Neural cell (in vitro differentiated cells): ENCODE data around the gene CDCA5. TPM values are rescaled to one million over a fixed set of nuclear protein-coding genes. Genes with fewer than 3 reads are reported as not detected.

Experiments used
- H2AFZ ChIP-seq: fragments of 200-600, 300-800 bp; sonication (generic), shearing (Covaris generic); 2 replicates; pipeline ENCODE4 v1.6.0; 2014; ENCODE audit warnings: low read depth, mild to moderate bottlenecking, antibody characterized with exemption, low read length, moderate library complexity
- H3F3A ChIP-seq: fragments of 200-600 bp; shearing (Covaris generic); 2 replicates; pipeline ENCODE4 v1.6.1; 2016; ENCODE audit warnings: mild to moderate bottlenecking, moderate library complexity, mixed read lengths, antibody characterized with exemption, low read length; ENCODE audit not compliant: insufficient read depth, poor library complexity, severe bottlenecking
- H3K27ac ChIP-seq: fragments of 200-600, 300-800 bp; sonication (generic), shearing (Covaris generic); 2 replicates; pipeline ENCODE4 v1.5.1; 2014; ENCODE audit warnings: mild to moderate bottlenecking, low read length, moderate library complexity
- H3K27me3 ChIP-seq: fragments of 300-800, 200-600 bp; sonication (generic), shearing (Covaris generic); 2 replicates; pipeline ENCODE4 v1.6.0; 2014; ENCODE audit warnings: mild to moderate bottlenecking, low read depth, low read length, moderate library complexity; ENCODE audit not compliant: insufficient read depth
- H3K36me3 ChIP-seq: fragments of 300-800, 200-600 bp; sonication (generic), shearing (Covaris generic); 2 replicates; pipeline ENCODE4 v1.5.1; 2014; ENCODE audit warnings: mild to moderate bottlenecking, antibody characterized with exemption, low read length, moderate library complexity; ENCODE audit not compliant: insufficient read depth
- H3K4me2 ChIP-seq: fragments of 300-800, 200-600 bp; sonication (generic), shearing (Covaris generic); 2 replicates; pipeline ENCODE4 v1.6.0; 2014; ENCODE audit warnings: mild to moderate bottlenecking, low read length
- H3K4me3 ChIP-seq: fragments of 300-800, 200-600 bp; sonication (generic), shearing (Covaris generic); 2 replicates; pipeline ENCODE4 v1.5.1; 2014; ENCODE audit warnings: mild to moderate bottlenecking, low read length, moderate library complexity
- H3K79me2 ChIP-seq: fragments of 200-600 bp; shearing (Covaris generic); replicated peaks from 2 replicates; pipeline ENCODE4 v1.6.0; 2014; ENCODE audit warnings: mild to moderate bottlenecking, low read length, moderate library complexity; ENCODE audit not compliant: insufficient read depth
- H3K9ac ChIP-seq: fragments of 300-800, 200-600 bp; sonication (generic), shearing (Covaris generic); 2 replicates; pipeline ENCODE4 v1.6.1; 2016; ENCODE audit warnings: mild to moderate bottlenecking, low read length, mixed read lengths
- H3K9me2 ChIP-seq: fragments of 200-600 bp; shearing (Covaris generic); 2 replicates; pipeline ENCODE4 v1.6.1; 2016; ENCODE audit warnings: mild to moderate bottlenecking, low read length, mixed read lengths; ENCODE audit not compliant: insufficient read depth
- H3K9me3 ChIP-seq: fragments of 200-600, 300-800 bp; sonication (generic), shearing (Covaris generic); 2 replicates; pipeline ENCODE4 v1.6.1; 2016; ENCODE audit warnings: mild to moderate bottlenecking, mixed run types, low read length, moderate library complexity, mixed read lengths
- H4K20me1 ChIP-seq: fragments of 200-600 bp; shearing (Covaris generic); 2 replicates; pipeline ENCODE4 v1.6.1; 2016; ENCODE audit warnings: mild to moderate bottlenecking, mixed run types; ENCODE audit not compliant: insufficient read depth
- EP300 ChIP-seq: fragments of 450-650 bp; conservative IDR thresholded peaks from 2 replicates; pipeline ENCODE4 v1.6.1; 2014; ENCODE audit warnings: antibody characterized with exemption, mild to moderate bottlenecking, moderate library complexity; ENCODE audit not compliant: poor library complexity, severe bottlenecking
- EZH2 ChIP-seq: fragments of 200-600, 300-800 bp; shearing (Covaris generic), sonication (generic); IDR thresholded peaks from 2 replicates; pipeline ENCODE4 v1.6.1; 2014; ENCODE audit warnings: antibody characterized with exemption, low read length, borderline replicate concordance, mild to moderate bottlenecking; ENCODE audit not compliant: insufficient read depth, poor library complexity, severe bottlenecking
- MXI1 ChIP-seq: fragments of 450-650 bp; conservative IDR thresholded peaks from 2 replicates; pipeline ENCODE4 v1.6.1; 2014; ENCODE audit warnings: antibody characterized with exemption, mild to moderate bottlenecking; ENCODE audit not compliant: poor library complexity, severe bottlenecking
- POLR2AphosphoS5 ChIP-seq: IDR thresholded peaks from 2 replicates; pipeline ENCODE4 v1.6.1; 2012
- RAD21 ChIP-seq: fragments of 450-650 bp; conservative IDR thresholded peaks from 2 replicates; pipeline ENCODE4 v1.6.1; 2014; ENCODE audit warnings: antibody characterized with exemption, mild to moderate bottlenecking, moderate library complexity
- SMC3 ChIP-seq: fragments of 450-650 bp; conservative IDR thresholded peaks from 2 replicates; pipeline ENCODE4 v1.6.1; 2014; ENCODE audit warnings: antibody characterized with exemption, mild to moderate bottlenecking, moderate library complexity; ENCODE audit not compliant: poor library complexity
- TAF1 ChIP-seq: IDR thresholded peaks from 2 replicates; pipeline ENCODE4 v1.6.1; 2012; ENCODE audit warnings: low read depth
- polyA plus RNA-seq: library from polyadenylated mRNA; depleted of rRNA; stranded (reverse); fragments of >200 nt; gene quantifications from 2 replicates; pipeline ENCODE4 v1.2.3, GENCODE V29; 2014
- TF ChIP-seq, protein P1 (sequence below): IDR thresholded peaks from 2 replicates; pipeline ENCODE4 v1.6.1; 2012; ENCODE audit warnings: borderline replicate concordance
- TF ChIP-seq, protein P2 (sequence below): fragments of 450-650 bp; IDR thresholded peaks from 2 replicates; pipeline ENCODE4 v1.5.1; 2014; ENCODE audit warnings: antibody characterized with exemption, mild to moderate bottlenecking, moderate library complexity; ENCODE audit not compliant: poor library complexity, severe bottlenecking

CDCA5 gene
- polyA plus RNA-seq, 1 donor from 2014 or later: 2.3 TPM

DNA sequence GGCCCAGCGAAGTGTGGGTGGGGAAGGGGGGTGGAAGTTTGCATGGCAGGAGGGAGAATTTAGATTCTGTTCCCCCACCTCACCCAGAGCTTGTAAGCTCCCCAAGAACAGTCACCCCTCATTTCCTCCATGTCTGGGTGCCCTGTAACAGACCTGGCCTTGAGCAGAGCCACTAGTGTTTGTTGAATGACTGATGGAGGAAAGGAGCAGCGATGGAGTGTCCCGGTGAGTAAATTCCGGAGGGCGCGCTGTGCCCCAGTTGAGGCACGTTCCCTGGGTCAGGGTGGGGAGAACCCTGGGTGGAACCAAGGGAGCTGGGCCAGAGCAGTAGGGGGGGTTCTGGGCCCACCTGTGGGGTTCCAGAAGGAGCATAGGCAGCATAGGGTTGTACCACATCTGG, 26.3 kb downstream of the CDCA5 start:
- no peak overlapping the region for H3K4me3 ChIP-seq
- H4K20me1 ChIP-seq: no peaks in the 10 kb centered on the region
- H3K27me3 ChIP-seq: no peaks in the 10 kb centered on the region
- H3K79me2 ChIP-seq: no peaks in the 10 kb centered on the region
- no peaks in the 10 kb centered on the region for H3F3A ChIP-seq
- no peaks in the 10 kb centered on the region for H3K9me2 ChIP-seq
- no peak for TF ChIP-seq EP300
- no peak for TF ChIP-seq POLR2AphosphoS5
- no peaks in the 10 kb centered on the region for H3K36me3 ChIP-seq
- H3K27ac ChIP-seq: no peak overlapping the region
- H3K9ac ChIP-seq: no peak overlapping the region
- H2AFZ ChIP-seq: no peak overlapping the region
- H3K4me2 ChIP-seq: no peak overlapping the region
- no peaks in the 10 kb centered on the region for H3K9me3 ChIP-seq

DNA sequence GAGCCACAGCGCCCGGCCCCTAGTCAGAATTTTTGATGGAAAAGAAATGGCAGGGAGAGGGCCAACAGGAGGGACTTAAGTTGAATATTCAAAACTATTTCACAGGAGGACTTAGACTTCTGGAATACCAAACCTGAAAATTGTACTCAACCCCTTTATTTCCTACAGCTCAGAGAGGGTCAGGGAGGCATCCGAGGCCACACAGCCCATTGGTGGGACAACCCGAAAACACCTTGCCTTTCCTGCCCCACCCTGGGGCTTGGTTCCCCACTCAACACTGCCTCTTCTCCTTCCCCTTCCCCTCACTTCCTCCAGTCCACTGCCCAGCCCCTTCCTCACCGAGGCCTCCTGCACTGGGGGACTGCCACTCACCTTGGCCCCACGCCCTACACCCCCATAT, 26.8 kb downstream of the CDCA5 start:
- H2AFZ ChIP-seq: no peak overlapping the region
- H3K79me2 ChIP-seq: no peaks in the 10 kb centered on the region
- TF ChIP-seq MXI1 (no peak), SMC3 (no peak), TAF1 (no peak), EZH2 (no peak), POLR2AphosphoS5 (no peak), EP300 (no peak), RAD21 (no peak)
- TF ChIP-seq, protein P1, sequence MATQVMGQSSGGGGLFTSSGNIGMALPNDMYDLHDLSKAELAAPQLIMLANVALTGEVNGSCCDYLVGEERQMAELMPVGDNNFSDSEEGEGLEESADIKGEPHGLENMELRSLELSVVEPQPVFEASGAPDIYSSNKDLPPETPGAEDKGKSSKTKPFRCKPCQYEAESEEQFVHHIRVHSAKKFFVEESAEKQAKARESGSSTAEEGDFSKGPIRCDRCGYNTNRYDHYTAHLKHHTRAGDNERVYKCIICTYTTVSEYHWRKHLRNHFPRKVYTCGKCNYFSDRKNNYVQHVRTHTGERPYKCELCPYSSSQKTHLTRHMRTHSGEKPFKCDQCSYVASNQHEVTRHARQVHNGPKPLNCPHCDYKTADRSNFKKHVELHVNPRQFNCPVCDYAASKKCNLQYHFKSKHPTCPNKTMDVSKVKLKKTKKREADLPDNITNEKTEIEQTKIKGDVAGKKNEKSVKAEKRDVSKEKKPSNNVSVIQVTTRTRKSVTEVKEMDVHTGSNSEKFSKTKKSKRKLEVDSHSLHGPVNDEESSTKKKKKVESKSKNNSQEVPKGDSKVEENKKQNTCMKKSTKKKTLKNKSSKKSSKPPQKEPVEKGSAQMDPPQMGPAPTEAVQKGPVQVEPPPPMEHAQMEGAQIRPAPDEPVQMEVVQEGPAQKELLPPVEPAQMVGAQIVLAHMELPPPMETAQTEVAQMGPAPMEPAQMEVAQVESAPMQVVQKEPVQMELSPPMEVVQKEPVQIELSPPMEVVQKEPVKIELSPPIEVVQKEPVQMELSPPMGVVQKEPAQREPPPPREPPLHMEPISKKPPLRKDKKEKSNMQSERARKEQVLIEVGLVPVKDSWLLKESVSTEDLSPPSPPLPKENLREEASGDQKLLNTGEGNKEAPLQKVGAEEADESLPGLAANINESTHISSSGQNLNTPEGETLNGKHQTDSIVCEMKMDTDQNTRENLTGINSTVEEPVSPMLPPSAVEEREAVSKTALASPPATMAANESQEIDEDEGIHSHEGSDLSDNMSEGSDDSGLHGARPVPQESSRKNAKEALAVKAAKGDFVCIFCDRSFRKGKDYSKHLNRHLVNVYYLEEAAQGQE: no peak
- TF ChIP-seq, protein P2, sequence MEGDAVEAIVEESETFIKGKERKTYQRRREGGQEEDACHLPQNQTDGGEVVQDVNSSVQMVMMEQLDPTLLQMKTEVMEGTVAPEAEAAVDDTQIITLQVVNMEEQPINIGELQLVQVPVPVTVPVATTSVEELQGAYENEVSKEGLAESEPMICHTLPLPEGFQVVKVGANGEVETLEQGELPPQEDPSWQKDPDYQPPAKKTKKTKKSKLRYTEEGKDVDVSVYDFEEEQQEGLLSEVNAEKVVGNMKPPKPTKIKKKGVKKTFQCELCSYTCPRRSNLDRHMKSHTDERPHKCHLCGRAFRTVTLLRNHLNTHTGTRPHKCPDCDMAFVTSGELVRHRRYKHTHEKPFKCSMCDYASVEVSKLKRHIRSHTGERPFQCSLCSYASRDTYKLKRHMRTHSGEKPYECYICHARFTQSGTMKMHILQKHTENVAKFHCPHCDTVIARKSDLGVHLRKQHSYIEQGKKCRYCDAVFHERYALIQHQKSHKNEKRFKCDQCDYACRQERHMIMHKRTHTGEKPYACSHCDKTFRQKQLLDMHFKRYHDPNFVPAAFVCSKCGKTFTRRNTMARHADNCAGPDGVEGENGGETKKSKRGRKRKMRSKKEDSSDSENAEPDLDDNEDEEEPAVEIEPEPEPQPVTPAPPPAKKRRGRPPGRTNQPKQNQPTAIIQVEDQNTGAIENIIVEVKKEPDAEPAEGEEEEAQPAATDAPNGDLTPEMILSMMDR: no peak
- no peak overlapping the region for H3K4me3 ChIP-seq
- no peak overlapping the region for H3K4me2 ChIP-seq
- no peak overlapping the region for H3K27ac ChIP-seq
- H3K27me3 ChIP-seq: no peaks in the 10 kb centered on the region
- no peaks in the 10 kb centered on the region for H3K36me3 ChIP-seq
- no peaks in the 10 kb centered on the region for H3F3A ChIP-seq
- no peaks in the 10 kb centered on the region for H4K20me1 ChIP-seq
- H3K9me2 ChIP-seq: no peaks in the 10 kb centered on the region
- no peaks in the 10 kb centered on the region for H3K9me3 ChIP-seq
- H3K9ac ChIP-seq: no peak overlapping the region

DNA sequence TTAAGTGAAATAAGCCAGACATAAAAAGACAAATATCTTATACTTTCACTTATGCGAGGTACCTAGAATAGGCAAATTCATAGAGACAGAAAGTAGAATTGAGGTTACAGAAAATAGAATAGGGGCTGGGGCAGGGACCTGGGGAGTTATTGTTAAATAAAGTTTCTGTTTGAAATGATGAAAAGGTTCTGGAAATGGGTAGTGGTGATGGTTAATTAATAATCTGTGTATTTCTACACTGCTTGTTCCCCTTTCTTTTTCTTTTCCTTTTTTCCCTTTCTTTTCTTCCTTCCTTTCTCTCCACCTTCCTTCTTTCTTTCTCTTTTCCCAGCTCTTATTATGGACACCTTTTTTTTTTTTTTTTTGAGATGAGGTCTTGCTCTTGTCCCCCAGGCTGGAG, 28.3 kb downstream of the CDCA5 start:
- Histone ChIP-seq H3K9me3 (no peaks in the 10 kb centered on the region), H3K27ac (no peak overlapping the region), H3K4me3 (no peak overlapping the region), H2AFZ (no peak overlapping the region), H3K4me2 (no peak overlapping the region), H3K9me2 (no peaks in the 10 kb centered on the region), H3F3A (no peaks in the 10 kb centered on the region), H3K9ac (no peak overlapping the region), H3K79me2 (no peaks in the 10 kb centered on the region), H3K36me3 (no peaks in the 10 kb centered on the region), H4K20me1 (no peaks in the 10 kb centered on the region), H3K27me3 (no peaks in the 10 kb centered on the region)
- TF ChIP-seq RAD21 (no peak), SMC3 (no peak), EZH2 (no peak), EP300 (no peak), POLR2AphosphoS5 (no peak), TAF1 (no peak), MXI1 (no peak)
- TF ChIP-seq, protein P1: no peak
- TF ChIP-seq, protein P2: no peak
